HG03558 (cell line): Measurements from ENCODE around the gene ZNF625.
"Not testable (repeated sequence)": the region's sequence is repeated elsewhere in the genome, so short reads cannot be mapped to it uniquely, and the experiment has no call there.

ENCODE experiments used
- ATAC-seq: cut with Tn5 transposase; IDR thresholded peaks from one replicate; pipeline ENCODE4 v1.9.1; 2021; ENCODE audit warnings: moderate number of reproducible peaks; ENCODE audit not compliant: unreplicated experiment; ENCODE audit errors: extremely low read depth

ZNF625 gene

GRCh38 chr19:12139269-12139668 lies 17.3 kb downstream of the ZNF625 start:
- no peak for ATAC-seq

- ATAC-seq = no peak
These were observed 19.2 kb downstream of the ZNF625 start for GRCh38 chr19:12137221-12137940.

GRCh38 chr19:12133069-12133468 lies 23.5 kb downstream of the ZNF625 start:
- ATAC-seq = no peak

GRCh38 chr19:12126707-12127106 lies 29.8 kb downstream of the ZNF625 start:
- ATAC-seq = no peak

- no peak for ATAC-seq
These were observed 39.1 kb downstream of the ZNF625 start for GRCh38 chr19:12117201-12117970.

GRCh38 chr19:12113121-12113520 lies 43.4 kb downstream of the ZNF625 start:
- no peak for ATAC-seq

GRCh38 chr19:12112701-12113100 lies 43.8 kb downstream of the ZNF625 start:
- ATAC-seq = no peak

GRCh38 chr19:12111943-12112637 lies 44.4 kb downstream of the ZNF625 start:
- no peak for ATAC-seq

- ATAC-seq = no peak
These were observed 45.4 kb downstream of the ZNF625 start for GRCh38 chr19:12111176-12111575.

- ATAC-seq = not testable (repeated sequence)
These were observed 52.6 kb downstream of the ZNF625 start for GRCh38 chr19:12103909-12104308.

GRCh38 chr19:12098040-12098439 lies 58.5 kb downstream of the ZNF625 start:
- no peak for ATAC-seq

- no peak for ATAC-seq
These were observed 61.3 kb downstream of the ZNF625 start for GRCh38 chr19:12095111-12095790.
